Dedifferentiated amniotic fluid mesenchymal stem cell (primary cell): ENCODE measurements around the gene NXPH1.

Experiments
- DNase-seq: peaks from one replicate; pipeline ENCODE4 v3.0.0-alpha.2; 2016; ENCODE audit errors: extremely low spot score

Gene NXPH1

GRCh38 chr7:8436965-8437364 is 3.6 kb downstream of the NXPH1 start:
- no peak for DNase-seq

GRCh38 chr7:8437606-8438005 is 4.2 kb downstream of the NXPH1 start:
- no peak for DNase-seq

- no peak for DNase-seq
Measured at GRCh38 chr7:8440670-8441069, 7.3 kb downstream of the NXPH1 start.

DNA sequence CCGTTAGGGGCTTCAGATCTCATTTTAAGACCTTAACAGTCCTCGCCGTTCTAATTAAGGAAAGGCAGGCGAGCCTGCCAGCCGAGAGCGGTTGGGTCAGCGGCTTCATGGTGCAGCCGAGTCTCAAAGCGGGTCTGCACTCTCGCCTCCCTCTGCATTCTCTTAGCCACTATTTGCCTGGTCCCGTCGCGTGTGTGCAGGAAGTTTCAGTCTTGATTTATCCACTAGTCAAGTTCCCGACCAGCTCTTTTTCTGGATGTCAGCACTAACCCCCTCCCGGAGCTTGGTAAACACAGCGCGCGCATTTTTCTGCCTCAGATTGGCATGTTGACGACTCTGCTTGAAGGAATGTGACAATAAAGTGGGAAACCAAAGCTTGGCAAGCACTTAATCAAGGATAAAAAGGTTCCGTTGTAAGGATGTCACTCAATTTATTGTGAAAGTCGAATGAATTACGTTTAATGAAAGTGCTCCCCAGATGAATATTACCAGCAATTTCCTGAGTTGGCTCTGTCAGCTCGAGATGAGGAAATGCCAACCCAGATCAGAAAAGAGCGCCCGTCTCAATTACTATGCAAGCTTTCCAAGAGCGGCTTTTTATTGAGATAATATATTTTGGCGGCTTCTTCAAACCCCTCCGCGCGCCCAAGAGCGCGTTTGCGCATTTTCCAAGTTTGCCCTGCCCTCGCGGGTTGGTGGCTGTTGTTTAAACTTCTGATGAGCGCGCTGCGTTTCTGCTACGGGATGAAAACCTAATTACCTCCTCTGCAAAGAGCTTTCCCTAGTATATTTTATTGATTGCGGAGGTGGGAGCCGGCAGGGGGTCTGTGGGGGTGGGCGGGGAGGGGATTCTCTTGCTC is 7.9 kb downstream of the NXPH1 start:
- no peak for DNase-seq

GRCh38 chr7:8442051-8442813 is 8.8 kb downstream of the NXPH1 start:
- no peak for DNase-seq

GRCh38 chr7:8442814-8443304 is 9.4 kb downstream of the NXPH1 start:
- no peak for DNase-seq

DNA sequence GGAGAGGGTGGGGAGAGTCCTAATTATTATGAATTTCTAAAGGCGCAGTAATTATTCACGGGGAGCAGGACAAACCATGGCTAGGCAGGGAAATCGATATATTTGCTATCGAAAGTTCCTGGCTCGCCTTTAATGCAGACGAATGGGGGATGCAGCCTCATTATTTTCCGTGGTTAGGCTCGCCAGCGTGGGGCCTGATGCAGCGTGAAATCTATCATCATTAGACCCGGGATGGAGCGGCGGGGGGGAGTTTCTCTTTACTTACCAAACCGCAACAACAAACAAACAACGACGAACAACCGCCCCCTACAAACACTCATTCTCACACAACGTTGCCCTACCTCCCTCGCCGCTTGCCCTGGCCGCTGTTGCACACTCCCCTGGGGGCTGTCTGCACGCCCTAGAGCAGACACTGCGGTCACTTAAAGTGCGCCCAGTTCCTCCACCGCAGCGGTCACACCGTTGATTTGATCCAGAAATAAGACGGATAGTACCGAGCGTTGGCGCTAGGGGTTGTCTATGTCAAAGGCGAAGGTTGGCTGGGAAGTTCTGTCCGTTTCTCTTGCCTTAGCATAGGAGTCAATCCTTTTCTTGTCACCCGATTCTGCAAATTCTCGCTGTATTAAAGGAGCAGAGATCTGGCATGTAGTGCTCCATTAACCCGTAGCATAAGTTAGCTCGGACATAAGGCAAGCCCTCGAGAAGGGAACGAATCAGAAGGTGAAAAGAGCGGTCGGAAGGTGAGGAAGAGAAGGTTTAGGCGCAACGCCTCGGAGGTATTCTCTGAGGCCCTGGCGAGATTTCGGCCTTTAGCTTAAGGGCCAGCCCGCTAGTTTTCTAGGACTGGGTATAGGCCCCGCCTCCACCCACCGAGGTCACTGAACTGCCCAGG is 10.4 kb downstream of the NXPH1 start:
- DNase-seq, result no peak

- DNase-seq, result no peak
Measured at GRCh38 chr7:8444468-8444769, 11.0 kb downstream of the NXPH1 start.

GRCh38 chr7:8453535-8453934 is 20.1 kb downstream of the NXPH1 start:
- DNase-seq, result no peak

DNA sequence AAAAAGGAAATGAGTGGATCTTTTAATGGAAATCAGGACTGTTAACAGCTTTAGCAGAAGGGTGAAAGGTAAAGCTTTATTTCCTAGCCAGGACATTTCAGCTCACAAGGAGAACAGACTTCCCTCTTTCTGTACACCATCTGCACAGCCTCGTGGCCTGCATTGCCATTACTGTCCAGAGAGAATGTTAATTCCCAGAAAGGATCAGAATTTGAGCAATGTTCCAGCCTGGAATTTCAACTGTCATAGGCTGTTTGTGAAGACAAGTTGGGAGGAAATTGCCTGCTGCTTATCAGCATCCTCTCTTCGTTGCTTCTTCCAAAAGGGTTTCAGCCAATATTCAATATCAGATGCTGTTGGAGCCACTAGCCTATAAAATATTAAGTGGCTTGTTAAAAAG is 22.0 kb downstream of the NXPH1 start:
- DNase-seq, result no peak

- no peak for DNase-seq
Measured at GRCh38 chr7:8462309-8462708, 28.9 kb downstream of the NXPH1 start.

DNA sequence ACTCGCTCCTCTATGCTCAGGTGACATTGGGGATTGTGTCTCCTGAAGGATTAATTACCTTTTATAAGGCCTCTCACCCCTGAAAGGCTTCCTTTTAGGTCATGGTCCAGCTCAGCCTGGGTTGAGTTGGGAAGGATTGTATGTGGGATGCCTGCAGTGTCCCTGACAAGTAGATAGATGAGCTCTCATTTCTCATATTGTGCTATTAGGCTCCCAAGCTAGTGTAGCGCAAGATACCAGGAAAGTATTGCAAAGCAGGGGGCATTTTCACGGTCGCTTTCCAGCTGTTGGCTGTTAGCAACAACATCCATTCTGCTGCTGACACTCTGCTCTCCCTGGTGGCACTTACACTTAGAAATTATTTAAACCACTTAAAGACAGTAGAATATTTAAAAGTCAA is 31.9 kb downstream of the NXPH1 start:
- DNase-seq, result no peak

DNA sequence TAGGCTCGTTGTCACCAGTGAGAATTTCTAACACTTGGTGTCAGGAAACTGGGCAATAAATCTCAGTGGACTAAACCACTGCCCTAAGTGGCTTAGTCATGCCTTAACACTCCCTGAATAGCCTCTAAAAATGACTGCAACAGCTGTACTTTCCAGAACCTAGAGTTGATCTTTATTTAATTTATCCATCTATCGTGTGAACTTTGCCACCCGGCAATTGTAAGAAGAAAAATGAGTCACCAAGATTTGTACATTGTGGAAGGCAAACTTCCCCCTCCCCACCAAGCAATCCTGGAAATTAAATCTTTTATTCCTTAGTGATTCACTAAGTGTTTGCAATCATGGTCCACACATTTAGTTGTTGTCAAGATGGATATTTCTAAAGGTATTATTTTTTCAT is 47.1 kb downstream of the NXPH1 start:
- DNase-seq, result no peak

- no peak for DNase-seq
Measured at GRCh38 chr7:8481096-8481495, 47.7 kb downstream of the NXPH1 start.

GRCh38 chr7:8481752-8482446 is 48.5 kb downstream of the NXPH1 start:
- no peak for DNase-seq

GRCh38 chr7:8490391-8491045 is 57.1 kb downstream of the NXPH1 start:
- no peak for DNase-seq

- DNase-seq, result no peak
Measured at GRCh38 chr7:8491106-8491505, 57.7 kb downstream of the NXPH1 start.

GRCh38 chr7:8491544-8492489 is 58.4 kb downstream of the NXPH1 start:
- DNase-seq, result no peak

GRCh38 chr7:8499128-8499527 is 65.7 kb downstream of the NXPH1 start:
- no peak for DNase-seq

DNA sequence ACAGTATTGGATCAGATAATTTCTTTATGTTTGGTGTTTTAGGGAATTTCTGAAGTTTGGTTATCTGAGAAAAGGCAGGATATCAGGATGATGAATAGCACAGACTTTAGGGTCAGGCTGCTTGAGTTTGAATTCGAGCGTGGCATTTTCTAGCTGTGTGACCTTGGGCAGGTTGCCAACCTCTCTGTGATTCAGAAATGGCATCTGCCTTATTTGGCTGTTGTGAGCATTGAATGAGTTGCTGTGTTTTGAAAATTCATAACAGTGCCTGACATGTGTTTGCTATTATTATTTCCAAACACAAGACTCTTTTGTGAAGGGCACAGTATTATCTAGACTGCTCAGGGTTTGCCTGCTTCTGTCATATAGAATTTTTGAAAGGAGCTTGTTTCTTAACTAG is 66.9 kb downstream of the NXPH1 start:
- no peak for DNase-seq
